Stomach (tissue), 9 donors: ENCODE results near the gene PPP2R2B. TPM values are rescaled to one million over a fixed set of nuclear protein-coding genes. Genes with fewer than 3 reads are reported as not detected.

Source experiments
- DNase-seq, 2 donors: peaks; one replicate each; pipeline versions ENCODE4 v3.0.0 to v3.0.0-alpha.2; 2013 to 2019
- H3K27ac ChIP-seq, 5 donors: fragments of 200-600 bp in 4 of 5; sonication (generic) in 4 of 5; one replicate each; pipeline ENCODE4 v1.5.1; 2013 to 2019; ENCODE audit warnings: mild to moderate bottlenecking in 1 of 5, moderate library complexity in 1 of 5
- H3K27me3 ChIP-seq, 3 donors: fragments of 200-600 bp; sonication (generic); one replicate each; pipeline ENCODE4 v1.5.1; 2017 to 2019; ENCODE audit warnings: mixed run types in 1 of 3
- H3K36me3 ChIP-seq, 4 donors: fragments of 200-600 bp; sonication (generic); 1 replicate in 3 of 4; 2 replicates in 1 of 4; pipeline ENCODE4 v1.5.1; 2016 to 2019
- H3K4me1 ChIP-seq, 4 donors: fragments of 200-600 bp; sonication (generic); one replicate each; pipeline ENCODE4 v1.5.1; 2016 to 2019
- H3K4me3 ChIP-seq, 4 donors: fragments of 200-600 bp; sonication (generic) in 3 of 4; one replicate each; pipeline ENCODE4 v1.5.1; 2016 to 2019; ENCODE audit warnings: mild to moderate bottlenecking in 1 of 4
- H3K9me3 ChIP-seq, 4 donors: fragments of 200-600 bp; sonication (generic); one replicate each; pipeline ENCODE4 v1.5.1; 2016 to 2019
- EP300 ChIP-seq: sonication (generic); formaldehyde crosslinking; IDR thresholded peaks from one replicate; pipeline ENCODE4 v1.6.1; 2017; ENCODE audit warnings: antibody characterized with exemption
- POLR2A ChIP-seq, 4 donors: fragments of 450-650 bp; IDR thresholded peaks; one replicate each; pipeline ENCODE4 v1.6.1; 2016; ENCODE audit warnings: antibody characterized with exemption in 4 of 4, control low read depth in 2 of 4, mild to moderate bottlenecking in 1 of 4, moderate library complexity in 1 of 4
- POLR2AphosphoS5 ChIP-seq, 3 donors: sonication (generic); formaldehyde crosslinking; IDR thresholded peaks; one replicate each; pipeline ENCODE4 v1.6.1; 2016; ENCODE audit warnings: antibody characterized with exemption in 3 of 3
- WGBS, 5 donors: extraction: QIAGEN DNeasy Blood & Tissue Kit in 3 of 5; methylation state at CpG; one replicate each; pipeline versions ENCODE4 v1.1.5 to v1.1.7; 2013 to 2018; 5-methylcytosine and 5-hydroxymethylcytosine counted together
- intact Hi-C: fragments of 100-400 bp; cut with DNase I; formaldehyde crosslinking; loops from one replicate; pipeline ENCODE4 v1.15.1; 2023; ENCODE audit warnings: low total_unique reads
- polyA plus RNA-seq, 3 donors: library from polyadenylated mRNA; stranded (reverse); fragments of 200-250 nt; gene quantifications; one replicate each; pipeline ENCODE4 v1.2.3, GENCODE V29; 2013
- total RNA-seq, 5 donors: library from RNA; depleted of rRNA; stranded (reverse); fragments of >200 nt; gene quantifications; one replicate each; pipeline versions ENCODE4 v1.1.0 to v1.2.3, GENCODE V29; 2014 to 2016
- TF ChIP-seq, protein P1 (sequence below), 7 experiments: fragments of 450-650 bp in 4 of 7; fragments of 200-600 bp in 3 of 7; sonication (generic) in 3 of 7; IDR thresholded peaks; one replicate each; pipeline ENCODE4 v1.5.1; 2016 to 2019; ENCODE audit warnings: antibody characterized with exemption in 7 of 7, control low read depth in 2 of 7, mild to moderate bottlenecking in 1 of 7
- donor health status: healthy with polysubstance abuse.
- donor health status: Bipolar disorder and iron deficiency.
- donor health status: healthy.

Gene PPP2R2B
- total and polyA plus RNA-seq, 8 donors = under 0.01 to 4.6 (median 0.75) TPM; not detected in 1

DNA sequence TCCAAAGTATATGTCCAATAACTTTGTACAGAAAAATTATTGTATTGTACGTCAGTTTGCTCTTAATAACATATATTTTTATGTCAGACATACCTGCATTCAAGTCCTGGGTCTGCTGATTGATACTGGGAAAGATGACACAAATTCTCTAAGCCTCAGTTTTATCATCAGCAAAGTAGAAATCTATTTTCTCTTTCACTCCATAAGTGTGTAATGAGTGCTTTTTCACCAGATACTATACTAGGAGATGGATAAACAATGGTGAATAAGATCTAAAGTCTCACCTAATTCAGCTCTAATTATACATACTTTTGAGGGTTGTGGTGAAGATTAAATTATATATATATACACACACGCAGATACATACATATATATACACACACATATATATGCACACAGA lies 12.3 kb downstream of the PPP2R2B start:
- no peaks in the 10 kb centered on the region for H3K27me3 ChIP-seq
- 86 to 95% (median 94%) methylated on average over 2 of the region's 2 CpGs for WGBS, 5 donors
- H3K4me1 ChIP-seq = no peaks in the 10 kb centered on the region
- intact Hi-C loops = no loop called here
- DNase-seq = no peak
- no peak overlapping the region for H3K4me3 ChIP-seq
- no peak for TF ChIP-seq EP300
- no peak for TF ChIP-seq POLR2A (IDR thresholded peaks at IDR 0.05)
- TF ChIP-seq, protein P1, sequence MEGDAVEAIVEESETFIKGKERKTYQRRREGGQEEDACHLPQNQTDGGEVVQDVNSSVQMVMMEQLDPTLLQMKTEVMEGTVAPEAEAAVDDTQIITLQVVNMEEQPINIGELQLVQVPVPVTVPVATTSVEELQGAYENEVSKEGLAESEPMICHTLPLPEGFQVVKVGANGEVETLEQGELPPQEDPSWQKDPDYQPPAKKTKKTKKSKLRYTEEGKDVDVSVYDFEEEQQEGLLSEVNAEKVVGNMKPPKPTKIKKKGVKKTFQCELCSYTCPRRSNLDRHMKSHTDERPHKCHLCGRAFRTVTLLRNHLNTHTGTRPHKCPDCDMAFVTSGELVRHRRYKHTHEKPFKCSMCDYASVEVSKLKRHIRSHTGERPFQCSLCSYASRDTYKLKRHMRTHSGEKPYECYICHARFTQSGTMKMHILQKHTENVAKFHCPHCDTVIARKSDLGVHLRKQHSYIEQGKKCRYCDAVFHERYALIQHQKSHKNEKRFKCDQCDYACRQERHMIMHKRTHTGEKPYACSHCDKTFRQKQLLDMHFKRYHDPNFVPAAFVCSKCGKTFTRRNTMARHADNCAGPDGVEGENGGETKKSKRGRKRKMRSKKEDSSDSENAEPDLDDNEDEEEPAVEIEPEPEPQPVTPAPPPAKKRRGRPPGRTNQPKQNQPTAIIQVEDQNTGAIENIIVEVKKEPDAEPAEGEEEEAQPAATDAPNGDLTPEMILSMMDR (IDR thresholded peaks at IDR 0.05) = no peak
- no peak for TF ChIP-seq POLR2AphosphoS5 (IDR thresholded peaks at IDR 0.05)
- no peak overlapping the region for H3K27ac ChIP-seq
- H3K9me3 ChIP-seq = no peaks in the 10 kb centered on the region
- H3K36me3 ChIP-seq = no peaks in the 10 kb centered on the region

DNA sequence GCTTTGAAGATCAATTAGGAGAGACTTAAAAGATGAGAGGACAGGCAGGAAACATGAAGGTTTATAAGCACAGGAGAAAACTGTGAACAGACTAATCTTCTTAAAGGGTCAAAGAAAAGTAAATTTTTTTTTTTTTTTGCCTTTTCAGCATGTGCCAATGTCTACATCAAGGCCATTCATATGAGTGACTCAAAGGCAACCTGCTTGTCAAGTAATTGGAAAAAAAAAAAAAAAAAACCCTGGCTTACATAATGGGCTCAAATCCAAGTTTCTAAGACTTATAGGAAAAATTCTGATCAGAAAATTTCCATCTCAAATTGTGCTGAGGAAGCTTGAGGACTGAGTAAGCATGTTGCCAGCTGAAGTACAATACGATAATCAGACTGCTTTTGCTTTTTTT lies 15.9 kb downstream of the PPP2R2B start:
- no peak overlapping the region for H3K4me3 ChIP-seq
- H3K27ac ChIP-seq = no peak overlapping the region
- no peaks in the 10 kb centered on the region for H3K36me3 ChIP-seq
- H3K9me3 ChIP-seq = no peaks in the 10 kb centered on the region
- WGBS, 5 donors = 30 to 69% (median 44%) methylated on average over 1 of the region's 1 CpG
- intact Hi-C loops = no loop called here
- TF ChIP-seq, protein P1 (IDR thresholded peaks at IDR 0.05) = no peak
- TF ChIP-seq EP300 (no peak), POLR2A (IDR thresholded peaks at IDR 0.05) (no peak), POLR2AphosphoS5 (IDR thresholded peaks at IDR 0.05) (no peak)
- no peaks in the 10 kb centered on the region for H3K4me1 ChIP-seq
- no peaks in the 10 kb centered on the region for H3K27me3 ChIP-seq
- DNase-seq = peak in 1 of 2 donors; percentile 12

DNA sequence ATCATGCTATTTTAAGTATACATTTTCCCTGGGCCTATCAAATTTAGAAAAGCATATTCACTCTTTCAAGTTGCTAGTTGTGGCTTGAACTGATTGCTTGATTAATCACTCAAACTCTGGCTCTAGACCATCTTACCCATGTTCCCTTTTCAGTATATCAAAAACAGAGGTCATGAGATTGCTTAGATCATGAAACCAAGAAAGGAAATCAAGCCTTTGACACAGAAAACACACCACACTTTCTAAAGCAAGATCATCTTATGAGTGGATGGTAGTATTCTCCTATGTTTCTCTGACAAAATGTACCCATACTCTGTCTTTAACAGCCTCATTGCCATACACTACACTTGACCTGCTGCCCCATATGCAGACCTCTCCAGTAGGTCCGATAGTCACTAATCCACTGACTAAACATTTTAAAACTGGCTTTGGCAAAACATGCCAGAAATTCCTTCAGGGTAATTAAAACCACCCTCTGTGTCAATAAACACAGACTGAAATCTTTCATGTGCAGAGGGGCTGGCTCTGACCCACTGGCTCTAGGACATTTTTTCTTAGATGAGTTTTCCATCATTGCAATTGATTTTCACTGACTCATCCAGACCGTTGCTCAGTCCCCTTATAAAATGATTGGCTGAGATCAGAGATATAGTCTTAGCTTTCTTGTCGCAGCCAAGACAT lies 18.2 kb downstream of the PPP2R2B start:
- 10 to 33% (median 23%) methylated on average over 3 of the region's 3 CpGs for WGBS, 5 donors
- intact Hi-C loops = no loop called here
- TF ChIP-seq EP300 = no peak
- no peak for TF ChIP-seq POLR2AphosphoS5 (IDR thresholded peaks at IDR 0.05)
- TF ChIP-seq POLR2A (IDR thresholded peaks at IDR 0.05) = no peak
- TF ChIP-seq, protein P1 (IDR thresholded peaks at IDR 0.05) = no peak

DNA sequence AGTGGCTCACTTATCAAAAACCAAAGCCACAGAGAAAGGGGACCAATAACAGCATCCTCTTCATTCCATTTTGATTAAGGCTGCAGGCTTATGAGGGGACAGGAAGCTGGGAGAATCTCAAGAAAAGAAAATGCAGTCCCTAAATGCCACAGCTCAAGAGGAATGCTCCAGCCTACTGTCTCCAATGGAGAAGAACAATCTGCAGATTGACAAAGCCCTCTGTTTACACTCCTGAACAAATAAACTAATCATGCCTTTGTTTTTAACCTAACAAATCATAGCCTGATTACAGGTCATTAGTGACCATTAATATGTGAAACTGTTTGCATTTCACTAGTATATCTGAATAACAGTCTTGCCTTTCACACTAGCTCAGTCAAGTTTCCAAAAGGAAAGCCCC lies 26.5 kb downstream of the PPP2R2B start:
- intact Hi-C loops = no loop called here
- no peak for DNase-seq
- TF ChIP-seq POLR2AphosphoS5 (IDR thresholded peaks at IDR 0.05) (no peak), POLR2A (IDR thresholded peaks at IDR 0.05) (no peak), EP300 (no peak)
- TF ChIP-seq, protein P1 (IDR thresholded peaks at IDR 0.05) = no peak
- H3K36me3 ChIP-seq = no peaks in the 10 kb centered on the region
- no peak overlapping the region for H3K4me3 ChIP-seq
- H3K4me1 ChIP-seq = no peaks in the 10 kb centered on the region
- no peaks in the 10 kb centered on the region for H3K27me3 ChIP-seq
- no peaks in the 10 kb centered on the region for H3K9me3 ChIP-seq
- no peak overlapping the region for H3K27ac ChIP-seq

More for the DNA sequence above, 18.2 kb downstream of the PPP2R2B start:
- no peak for DNase-seq
- Histone ChIP-seq H3K36me3 (no peaks in the 10 kb centered on the region), H3K4me1 (no peaks in the 10 kb centered on the region), H3K4me3 (no peak overlapping the region), H3K27me3 (no peaks in the 10 kb centered on the region), H3K9me3 (no peaks in the 10 kb centered on the region), H3K27ac (no peak overlapping the region)
